HepG2 (cell line): ENCODE measurements around the gene RP2. TPM values are rescaled to one million over a fixed set of nuclear protein-coding genes. Genes with fewer than 3 reads are reported as not detected.

Experiments used
- KDM2A ChIP-seq: sonication (generic); formaldehyde crosslinking; IDR thresholded peaks from 2 replicates; pipeline ENCODE4 v1.4.0; 2020; ENCODE audit warnings: low read depth, missing genetic modification reagents, borderline replicate concordance
- MXD4 ChIP-seq: IDR thresholded peaks from 2 replicates; pipeline ENCODE4 v1.6.1; 2016; ENCODE audit warnings: mild to moderate bottlenecking, missing biosample characterization, missing genetic modification reagents
- YY1 ChIP-seq: IDR thresholded peaks from 2 replicates; pipeline ENCODE4 v1.6.1; 2011; ENCODE audit warnings: low read length, low read depth, moderate library complexity, mild to moderate bottlenecking; ENCODE audit not compliant: insufficient read depth, insufficient replicate concordance
- polyA plus RNA-seq, 8 experiments: library from polyadenylated mRNA; depleted of rRNA in 3 of 8; stranded (reverse) in 7 of 8; unstranded in 1 of 8; fragments of >200 nt; fragmentation: Illumina TruSeq in 4 of 8; extraction: Trizol in 4 of 8; gene quantifications; 2 replicates each; pipeline versions ENCODE4 v1.2.1 to v1.2.3, GENCODE V29; 2011 to 2016; ENCODE audit warnings: low read depth in 4 of 8, missing spikeins in 1 of 8, mixed read lengths in 1 of 8; ENCODE audit not compliant: insufficient read depth in 1 of 8
- total RNA-seq, 5 experiments: library from RNA; depleted of rRNA; stranded (reverse); fragments of >200 nt; fragmentation: Illumina TruSeq; extraction: Trizol; gene quantifications; 2 replicates each; pipeline ENCODE4 v1.2.3, GENCODE V29; 2016; ENCODE audit warnings: low read depth in 1 of 5
- TF ChIP-seq, protein P1 (sequence below): sonication (generic); formaldehyde crosslinking; IDR thresholded peaks from 2 replicates; pipeline ENCODE4 v1.5.1; 2020; ENCODE audit warnings: mild to moderate bottlenecking, missing genetic modification reagents, moderate library complexity
- TF ChIP-seq, protein P2 (sequence below): sonication (generic); formaldehyde crosslinking; IDR thresholded peaks from 2 replicates; pipeline ENCODE4 v1.4.0; 2020; ENCODE audit warnings: mild to moderate bottlenecking, missing genetic modification reagents

The RP2 gene
- total and polyA plus RNA-seq, 2 of the 13 experiments (the other 11 are each of a cell fraction or from before 2014, with no cell fraction given), result 5.0 to 9.9 TPM

DNA sequence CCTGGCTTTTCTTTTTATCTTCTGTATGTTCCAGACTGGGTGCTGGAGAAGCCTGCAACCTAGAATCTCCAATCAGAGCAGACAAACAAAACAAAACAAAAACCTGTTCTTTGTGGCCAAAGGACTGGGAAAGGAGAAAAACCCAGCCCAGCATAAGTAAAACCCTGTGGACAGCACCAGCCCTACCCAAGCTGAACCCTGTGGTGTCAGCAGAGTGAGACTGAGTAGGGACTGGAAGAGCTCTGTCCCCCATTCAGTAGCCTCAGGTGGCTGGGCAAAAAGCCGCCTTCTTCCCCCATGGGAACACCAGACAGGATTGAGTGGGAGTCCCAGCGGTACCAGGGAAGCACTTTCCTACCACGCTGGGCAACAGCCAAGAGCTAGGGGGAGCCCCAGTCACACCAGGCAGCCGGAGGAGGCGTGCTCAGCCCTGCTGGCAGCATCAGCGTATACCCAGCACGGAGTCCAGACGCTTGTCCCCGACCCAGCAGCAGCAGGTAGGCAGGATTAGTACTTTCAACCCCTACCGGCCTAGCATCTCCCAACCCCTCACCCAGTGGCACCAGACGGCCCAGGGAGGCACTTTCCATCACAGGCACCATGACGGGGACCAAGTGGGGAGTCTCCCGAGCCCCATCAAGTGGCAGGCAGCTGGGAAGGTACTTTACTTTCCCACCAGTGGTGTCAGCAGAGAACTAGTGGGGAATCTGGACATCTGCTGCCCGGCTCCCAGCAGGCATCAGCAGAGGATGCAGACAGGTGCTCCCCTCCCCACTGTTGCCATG is 66.8 kb downstream of the RP2 start (continued):
- TF ChIP-seq MXD4 (CRISPR knock-in tag) (peak; percentile 50; the same call in 1 of the 2 replicates), KDM2A (CRISPR knock-in tag) (peak; percentile 28; the same call in 1 of the 2 replicates), YY1 (peak; percentile 10)
- TF ChIP-seq, protein P1, sequence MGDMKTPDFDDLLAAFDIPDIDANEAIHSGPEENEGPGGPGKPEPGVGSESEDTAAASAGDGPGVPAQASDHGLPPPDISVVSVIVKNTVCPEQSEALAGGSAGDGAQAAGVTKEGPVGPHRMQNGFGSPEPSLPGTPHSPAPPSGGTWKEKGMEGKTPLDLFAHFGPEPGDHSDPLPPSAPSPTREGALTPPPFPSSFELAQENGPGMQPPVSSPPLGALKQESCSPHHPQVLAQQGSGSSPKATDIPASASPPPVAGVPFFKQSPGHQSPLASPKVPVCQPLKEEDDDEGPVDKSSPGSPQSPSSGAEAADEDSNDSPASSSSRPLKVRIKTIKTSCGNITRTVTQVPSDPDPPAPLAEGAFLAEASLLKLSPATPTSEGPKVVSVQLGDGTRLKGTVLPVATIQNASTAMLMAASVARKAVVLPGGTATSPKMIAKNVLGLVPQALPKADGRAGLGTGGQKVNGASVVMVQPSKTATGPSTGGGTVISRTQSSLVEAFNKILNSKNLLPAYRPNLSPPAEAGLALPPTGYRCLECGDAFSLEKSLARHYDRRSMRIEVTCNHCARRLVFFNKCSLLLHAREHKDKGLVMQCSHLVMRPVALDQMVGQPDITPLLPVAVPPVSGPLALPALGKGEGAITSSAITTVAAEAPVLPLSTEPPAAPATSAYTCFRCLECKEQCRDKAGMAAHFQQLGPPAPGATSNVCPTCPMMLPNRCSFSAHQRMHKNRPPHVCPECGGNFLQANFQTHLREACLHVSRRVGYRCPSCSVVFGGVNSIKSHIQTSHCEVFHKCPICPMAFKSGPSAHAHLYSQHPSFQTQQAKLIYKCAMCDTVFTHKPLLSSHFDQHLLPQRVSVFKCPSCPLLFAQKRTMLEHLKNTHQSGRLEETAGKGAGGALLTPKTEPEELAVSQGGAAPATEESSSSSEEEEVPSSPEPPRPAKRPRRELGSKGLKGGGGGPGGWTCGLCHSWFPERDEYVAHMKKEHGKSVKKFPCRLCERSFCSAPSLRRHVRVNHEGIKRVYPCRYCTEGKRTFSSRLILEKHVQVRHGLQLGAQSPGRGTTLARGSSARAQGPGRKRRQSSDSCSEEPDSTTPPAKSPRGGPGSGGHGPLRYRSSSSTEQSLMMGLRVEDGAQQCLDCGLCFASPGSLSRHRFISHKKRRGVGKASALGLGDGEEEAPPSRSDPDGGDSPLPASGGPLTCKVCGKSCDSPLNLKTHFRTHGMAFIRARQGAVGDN (CRISPR knock-in tag), result peak; percentile 80
- TF ChIP-seq, protein P2, sequence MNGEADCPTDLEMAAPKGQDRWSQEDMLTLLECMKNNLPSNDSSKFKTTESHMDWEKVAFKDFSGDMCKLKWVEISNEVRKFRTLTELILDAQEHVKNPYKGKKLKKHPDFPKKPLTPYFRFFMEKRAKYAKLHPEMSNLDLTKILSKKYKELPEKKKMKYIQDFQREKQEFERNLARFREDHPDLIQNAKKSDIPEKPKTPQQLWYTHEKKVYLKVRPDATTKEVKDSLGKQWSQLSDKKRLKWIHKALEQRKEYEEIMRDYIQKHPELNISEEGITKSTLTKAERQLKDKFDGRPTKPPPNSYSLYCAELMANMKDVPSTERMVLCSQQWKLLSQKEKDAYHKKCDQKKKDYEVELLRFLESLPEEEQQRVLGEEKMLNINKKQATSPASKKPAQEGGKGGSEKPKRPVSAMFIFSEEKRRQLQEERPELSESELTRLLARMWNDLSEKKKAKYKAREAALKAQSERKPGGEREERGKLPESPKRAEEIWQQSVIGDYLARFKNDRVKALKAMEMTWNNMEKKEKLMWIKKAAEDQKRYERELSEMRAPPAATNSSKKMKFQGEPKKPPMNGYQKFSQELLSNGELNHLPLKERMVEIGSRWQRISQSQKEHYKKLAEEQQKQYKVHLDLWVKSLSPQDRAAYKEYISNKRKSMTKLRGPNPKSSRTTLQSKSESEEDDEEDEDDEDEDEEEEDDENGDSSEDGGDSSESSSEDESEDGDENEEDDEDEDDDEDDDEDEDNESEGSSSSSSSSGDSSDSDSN, result peak; percentile 46
